C4-2B (cell line): ENCODE data around the gene RGS9.

ENCODE experiments used
- H3K27ac ChIP-seq: fragments of 450-650 bp; 2 replicates; pipeline ENCODE4 v1.5.1; 2017
- ZFX ChIP-seq: fragments of 450-650 bp; IDR thresholded peaks from 2 replicates; pipeline ENCODE4 v1.6.1; 2017
- TF ChIP-seq, protein P1 (sequence below): fragments of 450-650 bp; conservative IDR thresholded peaks from 2 replicates; pipeline ENCODE4 v1.5.1; 2017; ENCODE audit warnings: mild to moderate bottlenecking

The RGS9 gene

DNA sequence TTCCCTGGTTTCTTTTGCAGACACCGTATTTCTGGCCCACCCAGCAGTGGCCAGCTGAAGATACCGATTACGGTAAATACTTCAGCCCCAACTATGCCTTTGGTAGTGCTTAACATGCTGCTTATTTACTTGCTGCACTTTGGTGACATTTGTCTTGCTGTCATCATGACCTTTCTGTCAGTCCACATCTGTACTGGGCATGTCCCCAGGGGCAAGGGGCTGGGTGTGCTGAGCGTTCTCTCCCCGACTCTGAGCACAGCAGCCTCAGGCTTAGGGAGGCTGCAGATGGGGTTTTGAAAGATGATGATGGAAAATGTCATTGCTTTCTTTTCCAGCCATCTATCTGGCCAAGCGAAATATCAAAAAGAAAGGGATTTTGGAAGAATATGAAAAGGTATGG, 23.3 kb downstream of the RGS9 start:
- TF ChIP-seq, protein P1, sequence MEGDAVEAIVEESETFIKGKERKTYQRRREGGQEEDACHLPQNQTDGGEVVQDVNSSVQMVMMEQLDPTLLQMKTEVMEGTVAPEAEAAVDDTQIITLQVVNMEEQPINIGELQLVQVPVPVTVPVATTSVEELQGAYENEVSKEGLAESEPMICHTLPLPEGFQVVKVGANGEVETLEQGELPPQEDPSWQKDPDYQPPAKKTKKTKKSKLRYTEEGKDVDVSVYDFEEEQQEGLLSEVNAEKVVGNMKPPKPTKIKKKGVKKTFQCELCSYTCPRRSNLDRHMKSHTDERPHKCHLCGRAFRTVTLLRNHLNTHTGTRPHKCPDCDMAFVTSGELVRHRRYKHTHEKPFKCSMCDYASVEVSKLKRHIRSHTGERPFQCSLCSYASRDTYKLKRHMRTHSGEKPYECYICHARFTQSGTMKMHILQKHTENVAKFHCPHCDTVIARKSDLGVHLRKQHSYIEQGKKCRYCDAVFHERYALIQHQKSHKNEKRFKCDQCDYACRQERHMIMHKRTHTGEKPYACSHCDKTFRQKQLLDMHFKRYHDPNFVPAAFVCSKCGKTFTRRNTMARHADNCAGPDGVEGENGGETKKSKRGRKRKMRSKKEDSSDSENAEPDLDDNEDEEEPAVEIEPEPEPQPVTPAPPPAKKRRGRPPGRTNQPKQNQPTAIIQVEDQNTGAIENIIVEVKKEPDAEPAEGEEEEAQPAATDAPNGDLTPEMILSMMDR = no peak
- TF ChIP-seq ZFX = no peak
- H3K27ac ChIP-seq = no peak overlapping the region

DNA sequence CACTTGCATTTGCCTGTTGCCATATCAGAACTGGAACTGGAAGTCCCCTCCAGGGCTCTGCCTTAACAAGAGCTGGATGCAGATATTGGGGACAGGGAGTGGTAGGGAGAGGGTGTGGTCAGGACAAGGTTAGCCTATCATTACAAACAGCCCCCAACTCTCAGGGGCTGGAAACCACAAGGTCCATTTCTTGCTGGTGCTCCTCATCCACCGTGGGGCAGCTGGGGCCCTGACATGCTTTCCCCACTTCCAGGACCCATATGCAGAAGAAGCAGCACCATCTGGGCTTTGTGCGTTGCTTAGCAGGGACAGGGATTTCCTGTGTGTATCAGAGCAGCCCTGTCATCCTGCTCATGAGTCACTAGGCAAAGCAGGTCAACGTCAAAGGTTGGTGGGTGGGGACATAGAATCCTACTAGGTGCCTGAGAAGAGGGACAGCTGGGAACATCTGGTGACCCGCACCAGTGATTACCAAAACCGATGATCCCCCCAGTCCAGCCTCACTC, 26.9 kb downstream of the RGS9 start:
- no peak overlapping the region for H3K27ac ChIP-seq
- TF ChIP-seq, protein P1 = no peak

DNA sequence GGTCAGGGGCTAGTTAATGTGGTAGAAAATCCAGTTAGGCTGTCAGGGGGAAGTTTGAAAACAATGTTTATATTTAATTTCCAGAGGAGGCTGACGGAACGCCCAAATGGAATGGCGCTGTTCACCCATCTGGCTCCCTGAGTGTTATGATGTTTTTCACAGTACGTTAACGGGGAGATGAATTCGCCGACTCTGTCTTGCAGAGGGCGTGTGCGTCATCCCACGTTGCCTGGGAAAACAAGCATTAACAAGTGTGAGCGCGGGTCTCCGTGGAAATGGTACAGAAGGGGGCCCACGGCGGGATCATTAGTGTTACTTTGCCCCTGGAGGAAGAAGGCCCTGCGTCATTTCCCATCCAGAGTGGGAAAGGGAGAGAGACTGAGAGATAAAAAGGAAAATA, 29.6 kb downstream of the RGS9 start:
- no peak overlapping the region for H3K27ac ChIP-seq
- TF ChIP-seq, protein P1 = no peak
- TF ChIP-seq ZFX = no peak

DNA sequence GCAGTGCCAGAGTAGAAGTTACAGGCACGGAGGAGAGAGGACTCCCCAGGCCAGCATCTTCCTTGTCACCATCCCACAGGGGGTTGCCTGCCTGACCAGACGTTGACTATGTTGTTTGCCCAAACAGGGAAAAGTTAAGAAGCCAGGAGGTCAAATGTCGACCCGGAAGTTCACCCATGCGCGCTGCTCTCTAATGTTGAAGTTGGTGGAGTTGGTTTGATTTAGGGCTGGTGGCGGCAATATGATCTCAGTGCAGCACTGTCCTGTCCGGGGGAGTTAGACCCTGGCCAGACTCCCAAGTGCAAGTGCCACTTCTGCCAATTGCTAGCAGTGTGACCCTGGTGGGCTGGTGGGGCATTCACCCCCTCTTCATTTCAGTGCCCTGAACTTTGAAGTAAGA, 30.4 kb downstream of the RGS9 start:
- no peak overlapping the region for H3K27ac ChIP-seq
- TF ChIP-seq ZFX = no peak
- TF ChIP-seq, protein P1 = no peak

DNA sequence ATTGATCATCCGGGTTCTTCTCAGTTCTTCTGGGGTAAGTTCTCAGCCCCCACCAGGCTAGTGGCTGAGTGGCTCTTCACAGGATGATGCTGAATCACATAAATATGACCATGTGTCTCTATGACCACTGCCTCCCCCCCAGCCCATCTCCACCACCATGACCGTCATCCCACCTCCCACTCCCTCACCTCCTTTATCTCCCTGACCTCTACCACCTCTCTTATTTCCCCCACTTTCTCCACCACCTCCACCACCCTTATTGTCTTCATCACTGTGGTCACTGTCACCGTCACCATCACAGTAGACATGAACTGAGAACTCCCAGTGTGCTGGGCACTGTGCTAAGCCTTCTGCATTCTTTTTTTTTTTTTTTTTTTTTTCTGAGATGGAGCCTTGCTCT, 32.5 kb downstream of the RGS9 start:
- no peak for TF ChIP-seq ZFX
- TF ChIP-seq, protein P1 = no peak
- H3K27ac ChIP-seq = no peak overlapping the region

DNA sequence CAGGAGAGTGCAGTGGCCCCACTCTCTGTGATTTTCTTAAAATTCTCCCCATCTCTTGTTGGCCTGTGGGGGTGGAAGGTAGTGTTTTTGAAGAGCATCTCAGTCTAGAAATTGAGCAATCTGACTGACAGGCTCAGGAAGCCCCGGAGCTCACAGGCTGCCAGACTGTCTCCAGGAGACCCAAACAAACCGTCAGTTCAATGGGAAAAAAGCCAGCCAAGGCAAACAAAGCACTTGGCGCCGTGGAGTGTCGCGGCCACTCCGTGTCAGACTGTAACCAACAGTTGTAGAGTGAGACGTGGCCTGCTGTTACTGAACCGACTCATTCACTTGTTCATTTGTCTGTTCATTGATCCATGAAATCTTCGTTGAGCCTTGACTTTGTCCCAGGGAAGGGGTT, 33.7 kb downstream of the RGS9 start:
- H3K27ac ChIP-seq = no peak overlapping the region
- no peak for TF ChIP-seq ZFX
- TF ChIP-seq, protein P1 = no peak

DNA sequence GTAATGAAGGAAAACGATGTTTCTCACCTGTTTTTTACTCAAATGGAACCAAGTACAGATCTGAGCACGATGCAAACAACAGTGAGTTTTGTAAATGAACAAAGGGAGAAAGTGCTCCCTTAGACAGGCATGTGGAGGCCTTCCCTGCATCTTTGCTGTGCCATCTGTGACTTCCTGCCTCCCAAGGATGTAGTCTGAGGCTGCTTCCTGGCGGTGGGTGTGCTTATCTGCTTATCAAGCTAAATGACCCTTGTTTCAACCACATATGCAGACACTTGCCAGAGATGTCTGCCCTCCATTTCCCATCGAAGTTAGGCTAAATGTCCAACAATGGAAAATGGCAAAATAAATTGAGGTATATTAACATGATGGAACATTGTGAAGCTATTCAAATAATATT, 34.6 kb downstream of the RGS9 start:
- no peak for TF ChIP-seq ZFX
- TF ChIP-seq, protein P1 = no peak
- no peak overlapping the region for H3K27ac ChIP-seq
